Measurements from ENCODE around the gene RCVRN.

RCVRN gene

DNA sequence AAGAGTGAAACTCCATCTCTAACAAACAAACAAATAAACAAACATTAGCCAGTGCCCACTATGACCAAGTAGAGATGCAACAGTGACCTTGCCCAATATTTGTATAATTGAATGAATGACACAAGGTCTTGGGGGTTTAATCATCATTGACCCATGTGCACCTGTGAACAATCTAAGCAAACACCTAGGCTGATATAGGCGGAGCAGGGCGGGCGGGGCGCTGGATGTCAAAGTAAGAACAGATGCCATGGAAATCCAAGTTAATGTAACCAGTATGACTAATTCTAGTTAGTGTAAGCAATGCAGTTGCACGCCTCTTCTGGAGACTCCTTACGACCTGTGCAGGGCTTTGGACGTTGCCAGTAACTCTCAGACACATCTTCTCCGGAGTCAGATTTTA is 17.6 kb downstream of the RCVRN start:
- Histone ChIP-seq H3K4me3 (ENCODE audit: low read length) (no peak overlapping the region), H3K4me2 (ENCODE audit: low read length) (no peak overlapping the region)

DNA sequence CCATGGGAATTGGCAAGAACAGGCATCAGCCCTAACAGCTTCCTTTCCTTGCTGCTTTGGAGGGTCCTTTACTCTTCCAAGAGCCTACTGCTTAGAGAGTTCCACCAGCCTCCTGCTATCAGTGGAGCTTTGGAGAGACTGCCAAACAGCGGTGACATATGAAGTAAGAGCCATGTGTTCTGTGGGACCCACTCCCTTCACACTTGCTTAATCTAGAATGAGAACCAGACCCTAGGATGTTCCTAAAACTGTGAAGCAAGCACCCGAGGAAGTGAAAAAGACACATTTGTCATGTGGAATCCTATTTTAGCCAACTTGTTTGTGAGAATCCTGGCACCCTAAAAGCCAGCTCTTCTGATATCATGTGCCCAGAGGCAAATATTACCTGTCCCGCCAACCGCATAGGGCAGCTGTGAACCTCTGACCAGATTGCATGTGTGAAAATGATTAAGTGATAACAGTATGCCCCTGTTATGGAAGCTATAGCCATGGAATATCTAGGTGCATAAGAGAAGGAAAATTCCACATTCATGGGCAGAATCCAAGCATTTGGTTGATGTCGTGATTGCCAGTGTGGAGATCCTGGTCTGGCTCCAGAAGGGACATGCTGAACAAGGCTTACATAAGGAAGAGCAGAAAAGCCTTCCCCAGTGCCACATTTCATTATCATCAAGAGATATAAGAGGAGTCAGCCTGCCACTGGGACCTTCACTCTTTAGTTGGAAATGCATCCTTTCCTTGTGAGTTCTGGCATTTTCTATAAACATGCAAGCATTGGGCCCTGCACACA is 18.7 kb downstream of the RCVRN start:
- TF ChIP-seq, protein P1, sequence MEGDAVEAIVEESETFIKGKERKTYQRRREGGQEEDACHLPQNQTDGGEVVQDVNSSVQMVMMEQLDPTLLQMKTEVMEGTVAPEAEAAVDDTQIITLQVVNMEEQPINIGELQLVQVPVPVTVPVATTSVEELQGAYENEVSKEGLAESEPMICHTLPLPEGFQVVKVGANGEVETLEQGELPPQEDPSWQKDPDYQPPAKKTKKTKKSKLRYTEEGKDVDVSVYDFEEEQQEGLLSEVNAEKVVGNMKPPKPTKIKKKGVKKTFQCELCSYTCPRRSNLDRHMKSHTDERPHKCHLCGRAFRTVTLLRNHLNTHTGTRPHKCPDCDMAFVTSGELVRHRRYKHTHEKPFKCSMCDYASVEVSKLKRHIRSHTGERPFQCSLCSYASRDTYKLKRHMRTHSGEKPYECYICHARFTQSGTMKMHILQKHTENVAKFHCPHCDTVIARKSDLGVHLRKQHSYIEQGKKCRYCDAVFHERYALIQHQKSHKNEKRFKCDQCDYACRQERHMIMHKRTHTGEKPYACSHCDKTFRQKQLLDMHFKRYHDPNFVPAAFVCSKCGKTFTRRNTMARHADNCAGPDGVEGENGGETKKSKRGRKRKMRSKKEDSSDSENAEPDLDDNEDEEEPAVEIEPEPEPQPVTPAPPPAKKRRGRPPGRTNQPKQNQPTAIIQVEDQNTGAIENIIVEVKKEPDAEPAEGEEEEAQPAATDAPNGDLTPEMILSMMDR (IDR thresholded peaks at IDR 0.05; ENCODE audit: low read depth, low read length) = no peak
- no peak for TF ChIP-seq EZH2phosphoT487 (IDR thresholded peaks at IDR 0.05; ENCODE audit: low read depth)
- Histone ChIP-seq H3K27me3 (ENCODE audit: low read depth, low read length) (no peaks in the 10 kb centered on the region), H3K4me1 (ENCODE audit: low read length) (no peaks in the 10 kb centered on the region), H3K9me3 (ENCODE audit: insufficient read depth, low read length) (no peaks in the 10 kb centered on the region), H3K9ac (ENCODE audit: low read length) (no peak overlapping the region), H3K27ac (ENCODE audit: low read length) (no peak overlapping the region), H4K20me1 (ENCODE audit: insufficient read depth, low read length) (no peaks in the 10 kb centered on the region), H2AFZ (ENCODE audit: low read depth, low read length) (no peak overlapping the region), H3K4me2 (ENCODE audit: low read length) (no peak overlapping the region), H3K4me3 (ENCODE audit: low read length) (no peak overlapping the region), H3K79me2 (ENCODE audit: low read length) (no peaks in the 10 kb centered on the region), H3K36me3 (replicated peaks; ENCODE audit: low read depth, low read length) (no peaks in the 10 kb centered on the region)

More for the DNA sequence above, 17.6 kb downstream of the RCVRN start:
- Histone ChIP-seq H3K27me3 (ENCODE audit: low read depth, low read length) (no peaks in the 10 kb centered on the region), H3K36me3 (replicated peaks; ENCODE audit: low read depth, low read length) (no peaks in the 10 kb centered on the region), H3K79me2 (ENCODE audit: low read length) (no peaks in the 10 kb centered on the region), H3K4me1 (ENCODE audit: low read length) (no peaks in the 10 kb centered on the region), H3K9me3 (ENCODE audit: insufficient read depth, low read length) (no peaks in the 10 kb centered on the region), H4K20me1 (ENCODE audit: insufficient read depth, low read length) (no peaks in the 10 kb centered on the region), H3K27ac (ENCODE audit: low read length) (no peak overlapping the region), H2AFZ (ENCODE audit: low read depth, low read length) (no peak overlapping the region), H3K9ac (ENCODE audit: low read length) (no peak overlapping the region)
- TF ChIP-seq, protein P1 (IDR thresholded peaks at IDR 0.05; ENCODE audit: low read depth, low read length) = no peak
- TF ChIP-seq EZH2phosphoT487 (IDR thresholded peaks at IDR 0.05; ENCODE audit: low read depth) = no peak

GRCh38 chr17:9883451-9883850 is 21.6 kb downstream of the RCVRN start:
- Histone ChIP-seq H2AFZ (ENCODE audit: low read depth, low read length) (no peak overlapping the region), H3K27me3 (ENCODE audit: low read depth, low read length) (no peaks in the 10 kb centered on the region), H3K4me1 (ENCODE audit: low read length) (no peaks in the 10 kb centered on the region), H3K9me3 (ENCODE audit: insufficient read depth, low read length) (no peaks in the 10 kb centered on the region), H3K36me3 (replicated peaks; ENCODE audit: low read depth, low read length) (no peaks in the 10 kb centered on the region), H3K27ac (ENCODE audit: low read length) (no peak overlapping the region), H3K4me3 (ENCODE audit: low read length) (no peak overlapping the region), H4K20me1 (ENCODE audit: insufficient read depth, low read length) (no peaks in the 10 kb centered on the region), H3K79me2 (ENCODE audit: low read length) (no peaks in the 10 kb centered on the region), H3K4me2 (ENCODE audit: low read length) (no peak overlapping the region), H3K9ac (ENCODE audit: low read length) (no peak overlapping the region)
- TF ChIP-seq EZH2phosphoT487 (IDR thresholded peaks at IDR 0.05; ENCODE audit: low read depth) = no peak
- TF ChIP-seq, protein P1 (IDR thresholded peaks at IDR 0.05; ENCODE audit: low read depth, low read length) = no peak

- Histone ChIP-seq H4K20me1 (ENCODE audit: insufficient read depth, low read length) (no peaks in the 10 kb centered on the region), H2AFZ (ENCODE audit: low read depth, low read length) (no peak overlapping the region), H3K79me2 (ENCODE audit: low read length) (no peaks in the 10 kb centered on the region), H3K4me3 (ENCODE audit: low read length) (no peak overlapping the region), H3K27ac (ENCODE audit: low read length) (no peak overlapping the region), H3K9ac (ENCODE audit: low read length) (no peak overlapping the region), H3K9me3 (ENCODE audit: insufficient read depth, low read length) (no peaks in the 10 kb centered on the region), H3K36me3 (replicated peaks; ENCODE audit: low read depth, low read length) (no peaks in the 10 kb centered on the region), H3K27me3 (ENCODE audit: low read depth, low read length) (no peaks in the 10 kb centered on the region), H3K4me1 (ENCODE audit: low read length) (no peaks in the 10 kb centered on the region), H3K4me2 (ENCODE audit: low read length) (no peak overlapping the region)
- TF ChIP-seq, protein P1 (IDR thresholded peaks at IDR 0.05; ENCODE audit: low read depth, low read length) = no peak
- TF ChIP-seq EZH2phosphoT487 (IDR thresholded peaks at IDR 0.05; ENCODE audit: low read depth) = no peak
Observed at GRCh38 chr17:9880582-9880999, 24.5 kb downstream of the RCVRN start.

All from OCI-LY3 (cell line).